GM12873 (cell line): ENCODE results near the gene KRTAP9-4.
"Not testable (repeated sequence)": the region's sequence is repeated elsewhere in the genome, so short reads cannot be mapped to it uniquely, and the experiment has no call there.

Experiments used
- TF ChIP-seq, protein P1 (sequence below): IDR thresholded peaks from 2 replicates; pipeline ENCODE4 v1.5.1; 2012; ENCODE audit warnings: low read depth, mild to moderate bottlenecking, moderate library complexity, low read length, control low read depth; ENCODE audit not compliant: insufficient read depth; ENCODE audit errors: missing control alignments

Gene KRTAP9-4

DNA sequence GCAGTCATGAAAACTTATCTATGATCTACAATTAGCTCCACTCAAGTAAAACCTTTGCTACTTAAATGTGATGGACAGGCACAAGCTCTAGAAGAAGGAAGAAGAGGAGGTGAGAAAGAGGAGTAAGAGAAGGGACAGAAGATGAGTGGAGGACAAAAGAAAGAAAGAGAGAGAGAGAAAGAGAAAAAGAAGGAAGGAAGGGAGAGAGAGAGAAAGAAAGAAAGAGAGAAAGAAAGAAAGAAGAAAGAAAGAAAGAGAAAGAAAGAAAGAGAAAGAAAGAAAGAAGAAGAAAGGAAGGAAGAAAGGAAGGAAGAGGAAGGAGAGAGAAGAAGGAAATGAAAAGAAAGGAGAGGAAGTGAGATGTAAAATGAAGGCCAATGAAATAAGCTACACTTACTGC, 19.4 kb upstream of the KRTAP9-4 start:
- TF ChIP-seq, protein P1, sequence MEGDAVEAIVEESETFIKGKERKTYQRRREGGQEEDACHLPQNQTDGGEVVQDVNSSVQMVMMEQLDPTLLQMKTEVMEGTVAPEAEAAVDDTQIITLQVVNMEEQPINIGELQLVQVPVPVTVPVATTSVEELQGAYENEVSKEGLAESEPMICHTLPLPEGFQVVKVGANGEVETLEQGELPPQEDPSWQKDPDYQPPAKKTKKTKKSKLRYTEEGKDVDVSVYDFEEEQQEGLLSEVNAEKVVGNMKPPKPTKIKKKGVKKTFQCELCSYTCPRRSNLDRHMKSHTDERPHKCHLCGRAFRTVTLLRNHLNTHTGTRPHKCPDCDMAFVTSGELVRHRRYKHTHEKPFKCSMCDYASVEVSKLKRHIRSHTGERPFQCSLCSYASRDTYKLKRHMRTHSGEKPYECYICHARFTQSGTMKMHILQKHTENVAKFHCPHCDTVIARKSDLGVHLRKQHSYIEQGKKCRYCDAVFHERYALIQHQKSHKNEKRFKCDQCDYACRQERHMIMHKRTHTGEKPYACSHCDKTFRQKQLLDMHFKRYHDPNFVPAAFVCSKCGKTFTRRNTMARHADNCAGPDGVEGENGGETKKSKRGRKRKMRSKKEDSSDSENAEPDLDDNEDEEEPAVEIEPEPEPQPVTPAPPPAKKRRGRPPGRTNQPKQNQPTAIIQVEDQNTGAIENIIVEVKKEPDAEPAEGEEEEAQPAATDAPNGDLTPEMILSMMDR, result no peak

DNA sequence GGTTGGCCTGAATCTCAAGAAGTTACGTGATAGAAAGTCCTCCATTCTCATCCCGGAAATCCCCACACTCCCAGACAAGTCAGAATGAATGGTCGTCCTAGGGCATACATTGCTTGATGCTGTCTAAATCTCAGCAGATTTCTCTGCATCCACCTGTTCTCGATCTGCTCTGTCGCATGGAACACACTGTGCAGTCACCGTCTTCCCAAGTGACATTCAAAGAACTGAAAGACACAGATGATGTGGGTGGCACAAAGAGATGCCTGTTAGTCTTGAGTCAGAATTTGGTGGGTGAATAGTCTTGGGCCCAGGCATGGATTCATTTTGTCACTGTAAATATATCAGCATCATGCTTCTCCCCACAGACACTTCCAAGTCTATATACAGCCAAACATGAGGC, 17.8 kb upstream of the KRTAP9-4 start:
- TF ChIP-seq, protein P1, result no peak

DNA sequence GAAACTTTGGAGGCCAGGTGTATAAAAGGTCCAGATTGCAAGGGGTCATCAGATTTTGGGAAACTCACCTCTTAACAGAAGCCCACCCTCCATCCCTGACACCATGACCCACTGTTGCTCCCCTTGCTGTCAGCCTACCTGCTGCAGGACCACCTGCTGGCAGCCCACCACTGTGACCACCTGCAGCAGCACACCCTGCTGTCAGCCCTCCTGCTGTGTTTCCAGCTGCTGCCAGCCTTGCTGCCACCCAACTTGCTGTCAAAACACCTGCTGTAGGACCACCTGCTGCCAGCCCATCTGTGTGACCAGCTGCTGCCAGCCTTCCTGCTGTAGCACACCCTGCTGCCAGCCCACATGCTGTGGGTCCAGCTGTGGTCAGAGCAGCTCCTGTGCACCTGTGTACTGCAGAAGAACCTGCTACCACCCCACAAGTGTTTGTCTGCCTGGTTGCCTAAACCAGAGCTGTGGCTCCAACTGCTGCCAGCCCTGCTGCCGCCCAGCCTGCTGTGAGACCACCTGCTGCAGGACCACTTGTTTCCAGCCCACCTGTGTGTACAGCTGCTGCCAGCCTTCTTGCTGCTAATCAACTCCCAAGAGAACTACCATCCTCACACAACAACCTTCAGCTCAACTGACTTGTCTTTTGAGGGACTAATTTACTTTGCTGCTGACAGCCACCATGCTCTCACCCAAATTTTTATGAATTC, 16.9 kb upstream of the KRTAP9-4 start, which contains the start of gene KRTAP9-3:
Gene KRTAP9-3, plus strand, starts transcription at position 51 of the 707 bp plus-strand sequence. Its CDS starts 53 bp downstream, at position 104.
- TF ChIP-seq, protein P1, result not testable (repeated sequence)

DNA sequence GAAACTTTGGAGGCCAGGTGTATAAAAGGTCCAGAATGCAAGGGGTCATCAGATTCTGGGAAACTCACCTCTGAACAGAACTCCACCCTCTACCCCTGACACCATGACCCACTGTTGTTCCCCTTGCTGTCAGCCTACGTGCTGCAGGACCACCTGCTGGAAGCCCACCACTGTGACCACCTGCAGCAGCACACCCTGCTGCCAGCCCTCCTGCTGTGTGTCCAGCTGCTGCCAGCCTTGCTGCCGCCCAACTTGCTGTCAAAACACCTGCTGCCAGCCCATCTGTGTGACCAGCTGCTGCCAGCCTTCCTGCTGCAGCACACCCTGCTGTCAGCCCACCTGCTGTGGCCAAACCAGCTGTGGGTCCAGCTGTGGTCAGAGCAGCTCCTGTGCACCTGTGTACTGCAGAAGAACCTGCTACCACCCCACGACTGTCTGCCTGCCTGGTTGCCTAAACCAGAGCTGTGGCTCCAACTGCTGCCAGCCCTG, 11.5 kb upstream of the KRTAP9-4 start, which contains the start of gene KRTAP9-8:
Gene KRTAP9-8, plus strand, starts transcription at position 51 of the 489 bp plus-strand sequence. Its CDS starts 53 bp downstream, at position 104.
- TF ChIP-seq, protein P1, result not testable (repeated sequence)

DNA sequence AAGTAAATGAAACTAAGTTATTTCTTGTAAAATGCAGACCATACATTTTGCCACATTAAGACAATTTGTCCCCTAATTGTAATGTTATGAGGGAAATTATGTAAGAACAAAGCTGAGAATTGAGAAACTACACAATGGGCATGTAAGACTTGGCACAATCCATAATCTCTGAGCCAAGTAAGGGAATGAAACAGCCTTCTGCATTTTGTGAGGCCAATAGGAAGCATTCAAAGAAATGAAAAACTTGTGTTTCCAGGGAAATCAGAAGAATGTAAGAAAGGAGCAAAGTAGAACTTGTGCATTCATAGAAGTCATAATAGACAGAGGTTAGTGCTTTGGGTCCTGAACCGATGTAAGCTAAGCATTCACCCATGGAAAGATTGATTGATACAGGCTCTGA, 1.8 kb downstream of the KRTAP9-4 start:
- TF ChIP-seq, protein P1, result no peak

DNA sequence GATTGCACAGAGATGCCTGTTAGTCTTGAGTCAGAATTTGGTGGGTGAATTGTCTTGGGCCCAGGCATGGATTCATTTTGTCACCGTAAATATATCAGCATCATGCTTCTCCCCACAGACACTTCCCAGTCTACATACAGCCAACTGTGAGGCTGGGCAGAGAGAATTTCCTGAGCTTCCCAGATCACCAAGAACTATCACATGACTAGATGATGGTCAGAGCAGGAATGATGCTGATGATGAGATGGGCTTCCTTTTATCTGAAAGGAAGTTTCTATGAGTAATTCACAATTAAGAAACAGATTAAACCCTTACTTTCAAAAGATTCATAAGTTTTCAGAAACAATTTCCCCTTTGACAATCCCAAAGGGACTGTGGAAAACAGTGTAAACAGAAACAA, 5.4 kb downstream of the KRTAP9-4 start:
- TF ChIP-seq, protein P1, result no peak

DNA sequence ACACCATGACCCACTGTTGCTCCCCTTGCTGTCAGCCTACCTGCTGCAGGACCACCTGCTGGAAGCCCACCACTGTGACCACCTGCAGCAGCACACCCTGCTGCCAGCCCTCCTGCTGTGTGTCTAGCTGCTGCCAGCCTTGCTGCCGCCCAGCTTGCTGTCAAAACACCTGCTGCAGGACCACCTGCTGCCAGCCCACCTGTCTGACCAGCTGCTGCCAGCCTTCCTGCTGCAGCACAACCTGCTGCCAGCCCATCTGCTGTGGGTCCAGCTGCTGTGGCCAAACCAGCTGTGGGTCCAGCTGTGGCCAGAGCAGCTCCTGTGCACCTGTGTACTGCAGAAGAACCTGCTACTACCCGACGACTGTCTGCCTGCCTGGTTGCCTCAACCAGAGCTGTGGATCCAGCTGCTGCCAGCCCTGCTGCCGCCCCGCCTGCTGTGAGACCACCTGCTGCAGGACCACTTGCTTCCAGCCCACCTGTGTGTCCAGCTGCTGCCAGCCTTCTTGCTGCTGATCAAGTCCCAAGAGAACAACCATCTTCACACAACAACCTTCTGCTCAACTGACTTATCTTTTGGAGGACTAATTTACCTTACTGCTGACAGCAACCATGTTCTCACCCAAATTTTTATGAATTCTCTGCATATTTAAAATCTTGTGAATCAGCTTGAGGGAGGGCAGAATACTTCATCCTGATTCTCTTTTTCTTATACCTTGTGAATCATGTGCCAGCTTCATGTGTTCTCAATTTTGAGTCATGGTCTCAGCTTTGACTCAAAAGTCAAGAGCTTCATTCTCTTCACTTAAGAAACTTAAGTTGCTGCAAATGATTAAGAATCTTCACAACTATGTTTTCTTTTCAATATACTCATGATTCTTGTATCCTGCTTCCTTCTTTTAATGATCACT, 6.1 kb downstream of the KRTAP9-4 start, which contains the start of gene KRTAP9-9:
Gene KRTAP9-9, plus strand, starts transcription at position 4 of the 910 bp plus-strand sequence.
- TF ChIP-seq, protein P1, result not testable (repeated sequence)
